IPS-NIHi7 (cell line): ENCODE data around the gene MON2.

ENCODE experiments used
- DNase-seq: peaks from one replicate; pipeline ENCODE4 v3.0.0; 2012; ENCODE audit warnings: mixed read lengths; ENCODE audit errors: extremely low spot score

The MON2 gene

GRCh38 chr12:62613081-62613480, 146.5 kb downstream of the MON2 start:
- DNase-seq, result no peak

GRCh38 chr12:62618319-62618718, 151.7 kb downstream of the MON2 start:
- DNase-seq, result no peak

GRCh38 chr12:62618930-62619329, 152.3 kb downstream of the MON2 start:
- DNase-seq, result no peak

- DNase-seq, result no peak
These were observed 154.5 kb downstream of the MON2 start for GRCh38 chr12:62621101-62621638.

- no peak for DNase-seq
These were observed 155.6 kb downstream of the MON2 start for GRCh38 chr12:62622177-62622576.

- no peak for DNase-seq
These were observed 158.6 kb downstream of the MON2 start for GRCh38 chr12:62625228-62625627.

GRCh38 chr12:62627181-62627580, 160.6 kb downstream of the MON2 start:
- no peak for DNase-seq

GRCh38 chr12:62629413-62629812, 162.8 kb downstream of the MON2 start:
- peak; percentile 54 for DNase-seq

- DNase-seq, result no peak
These were observed 163.5 kb downstream of the MON2 start for GRCh38 chr12:62629971-62630739.

GRCh38 chr12:62631471-62632410, 165.1 kb downstream of the MON2 start:
- peak; percentile 69 for DNase-seq

- DNase-seq, result peak; percentile 43
These were observed 165.8 kb downstream of the MON2 start for GRCh38 chr12:62632411-62632918.

- DNase-seq, result no peak
These were observed 169.0 kb downstream of the MON2 start for GRCh38 chr12:62635649-62636048.

- DNase-seq, result no peak
These were observed 171.1 kb downstream of the MON2 start for GRCh38 chr12:62637679-62638078.

GRCh38 chr12:62640910-62641448, 174.4 kb downstream of the MON2 start:
- no peak for DNase-seq

- no peak for DNase-seq
These were observed 175.9 kb downstream of the MON2 start for GRCh38 chr12:62642486-62642885.

GRCh38 chr12:62643486-62643885, 176.9 kb downstream of the MON2 start:
- DNase-seq, result no peak

GRCh38 chr12:62646566-62646965, 179.9 kb downstream of the MON2 start:
- DNase-seq, result no peak

- no peak for DNase-seq
These were observed 181.0 kb downstream of the MON2 start for GRCh38 chr12:62647586-62647985.

GRCh38 chr12:62649412-62650138, 182.9 kb downstream of the MON2 start:
- DNase-seq, result no peak
